ENCODE results near the gene SORBS1. TPM values are rescaled to one million over a fixed set of nuclear protein-coding genes. Genes with fewer than 3 reads are reported as not detected.

SORBS1 gene
- total and polyA plus RNA-seq, 9 of the 15 experiments (the other 6 are each of a cell fraction or from before 2014, with no cell fraction given): 2.0 to 13.3 (median 6.5) TPM

DNA sequence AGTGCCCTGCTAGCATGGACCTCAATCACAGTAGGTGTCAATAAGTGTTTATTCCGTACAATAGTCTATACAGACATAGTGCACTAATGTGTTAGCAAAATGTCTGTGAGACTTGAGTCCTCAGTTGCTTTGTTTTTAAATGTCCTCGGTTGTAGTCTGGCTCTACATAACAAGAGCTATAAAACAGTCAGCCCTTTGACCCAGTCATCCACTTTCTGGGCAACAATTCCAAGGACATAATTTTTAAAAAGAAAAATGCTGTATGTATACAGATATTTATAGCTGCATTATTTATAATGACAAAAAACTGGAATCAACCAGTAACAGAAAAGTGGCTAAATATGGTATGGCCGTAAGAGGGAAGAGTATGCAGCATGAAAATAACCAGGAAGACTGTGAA lies 267.5 kb downstream of the SORBS1 start:
- in situ Hi-C loops (cut with MboI) (no loop called here), intact Hi-C loops (cut with micrococcal nuclease) (no loop called here)
- peaks cover 4% of the 10 kb centered on the region; the same call in 1 of the 3 replicates for H3K36me3 ChIP-seq (ENCODE audit: control insufficient read depth, insufficient read depth, low read length)
- no peaks in the 10 kb centered on the region for H3K9me1 ChIP-seq (ENCODE audit: control insufficient read depth, insufficient read depth, low read length)
- peaks cover 48 to 53% of the 10 kb centered on the region in 2 experiments for H3K4me1 ChIP-seq (replicated peaks in 1 of 2; ENCODE audit: control insufficient read depth in 2 of 2, insufficient read depth in 2 of 2, low read length in 2 of 2)
- WGBS (ENCODE audit: insufficient coverage, low coverage, missing lambda C conversion rate): 54% methylated on average over 3 of the region's 3 CpGs
- ChIA-PET POLR2A (interaction anchor here (0.7 to 1.5 kb wide), 2 partner anchors 10 to 25 kb away, joined by 3 to 6 read pairs; no protein-coding TSS in a partner anchor), CTCF (ENCODE audit: low intra/inter-chr PET ratio) (interaction anchor here (0.6 kb wide), 1 partner anchor 583 kb away, joined by 3 read pairs; no protein-coding TSS in a partner anchor)
- ATAC-seq (no peak), DNase-seq (ENCODE audit: extremely low read depth in 1 of 4, low spot score in 3 of 4) (no peak), FAIRE-seq (no peak)
- no peak overlapping the region for H3K4me3 ChIP-seq
- H3K79me2 ChIP-seq (ENCODE audit: control insufficient read depth, insufficient read depth, low read length): peaks cover 22% of the 10 kb centered on the region
- no peak overlapping the region for H3K4me2 ChIP-seq (ENCODE audit: insufficient read depth, low read length)
- H3K27ac ChIP-seq (ENCODE audit: extremely low read depth, low read depth, low read length): no peak overlapping the region; the same call in 2 of the 3 replicates
- peak overlapping the region; percentile 70 for H2AFZ ChIP-seq (ENCODE audit: low read depth, low read length)
- no peaks in the 10 kb centered on the region for H3K9me3 ChIP-seq (replicated peaks; ENCODE audit: control insufficient read depth, insufficient read depth, low read depth, low read length)
- H4K20me1 ChIP-seq (replicated peaks; ENCODE audit: control insufficient read depth, insufficient read depth, low read length): peaks cover 6% of the 10 kb centered on the region; the same call in 1 of the 2 replicates
- H3K9ac ChIP-seq (ENCODE audit: insufficient read depth in 1 of 2, low read depth in 2 of 2, low read length in 2 of 2): no peak overlapping the region
- no TSS peak for BruUV-seq (replicated peaks)
- H3K27me3 ChIP-seq (ENCODE audit: control insufficient read depth in 2 of 2, insufficient read depth in 2 of 2, low read length in 2 of 2): no peaks in the 10 kb centered on the region
- no peak for TF ChIP-seq SMARCE1 (IDR thresholded peaks at IDR 0.05)
- TF ChIP-seq, protein P1, sequence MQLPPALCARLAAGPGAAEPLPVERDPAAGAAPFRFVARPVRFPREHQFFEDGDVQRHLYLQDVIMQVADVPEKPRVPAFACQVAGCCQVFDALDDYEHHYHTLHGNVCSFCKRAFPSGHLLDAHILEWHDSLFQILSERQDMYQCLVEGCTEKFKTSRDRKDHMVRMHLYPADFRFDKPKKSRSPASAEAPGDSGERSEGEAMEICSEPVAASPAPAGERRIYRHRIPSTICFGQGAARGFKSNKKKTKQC (CRISPR knock-in tag; IDR thresholded peaks at IDR 0.05): no peak
- TF ChIP-seq ZSCAN29 (IDR thresholded peaks at IDR 0.05): no peak
- no peak for TF ChIP-seq RFX7 (CRISPR knock-in tag; IDR thresholded peaks at IDR 0.05)
- no peak for TF ChIP-seq CREM (IDR thresholded peaks at IDR 0.05; ENCODE audit: low read depth)
- TF ChIP-seq, protein P2, sequence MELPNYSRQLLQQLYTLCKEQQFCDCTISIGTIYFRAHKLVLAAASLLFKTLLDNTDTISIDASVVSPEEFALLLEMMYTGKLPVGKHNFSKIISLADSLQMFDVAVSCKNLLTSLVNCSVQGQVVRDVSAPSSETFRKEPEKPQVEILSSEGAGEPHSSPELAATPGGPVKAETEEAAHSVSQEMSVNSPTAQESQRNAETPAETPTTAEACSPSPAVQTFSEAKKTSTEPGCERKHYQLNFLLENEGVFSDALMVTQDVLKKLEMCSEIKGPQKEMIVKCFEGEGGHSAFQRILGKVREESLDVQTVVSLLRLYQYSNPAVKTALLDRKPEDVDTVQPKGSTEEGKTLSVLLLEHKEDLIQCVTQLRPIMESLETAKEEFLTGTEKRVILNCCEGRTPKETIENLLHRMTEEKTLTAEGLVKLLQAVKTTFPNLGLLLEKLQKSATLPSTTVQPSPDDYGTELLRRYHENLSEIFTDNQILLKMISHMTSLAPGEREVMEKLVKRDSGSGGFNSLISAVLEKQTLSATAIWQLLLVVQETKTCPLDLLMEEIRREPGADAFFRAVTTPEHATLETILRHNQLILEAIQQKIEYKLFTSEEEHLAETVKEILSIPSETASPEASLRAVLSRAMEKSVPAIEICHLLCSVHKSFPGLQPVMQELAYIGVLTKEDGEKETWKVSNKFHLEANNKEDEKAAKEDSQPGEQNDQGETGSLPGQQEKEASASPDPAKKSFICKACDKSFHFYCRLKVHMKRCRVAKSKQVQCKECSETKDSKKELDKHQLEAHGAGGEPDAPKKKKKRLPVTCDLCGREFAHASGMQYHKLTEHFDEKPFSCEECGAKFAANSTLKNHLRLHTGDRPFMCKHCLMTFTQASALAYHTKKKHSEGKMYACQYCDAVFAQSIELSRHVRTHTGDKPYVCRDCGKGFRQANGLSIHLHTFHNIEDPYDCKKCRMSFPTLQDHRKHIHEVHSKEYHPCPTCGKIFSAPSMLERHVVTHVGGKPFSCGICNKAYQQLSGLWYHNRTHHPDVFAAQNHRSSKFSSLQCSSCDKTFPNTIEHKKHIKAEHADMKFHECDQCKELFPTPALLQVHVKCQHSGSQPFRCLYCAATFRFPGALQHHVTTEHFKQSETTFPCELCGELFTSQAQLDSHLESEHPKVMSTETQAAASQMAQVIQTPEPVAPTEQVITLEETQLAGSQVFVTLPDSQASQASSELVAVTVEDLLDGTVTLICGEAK (IDR thresholded peaks at IDR 0.05): no peak
- TF ChIP-seq, protein P2 (CRISPR knock-in tag; IDR thresholded peaks at IDR 0.05): no peak
- TF ChIP-seq ETS2 (tag; IDR thresholded peaks at IDR 0.05; ENCODE audit: borderline replicate concordance, poor library complexity, severe bottlenecking): no peak
- TF ChIP-seq NCOR1 (IDR thresholded peaks at IDR 0.05): no peak
- TF ChIP-seq BRCA1 (IDR thresholded peaks at IDR 0.05): no peak
- no peak for TF ChIP-seq BRCA1 (CRISPR knock-in tag; IDR thresholded peaks at IDR 0.05)
- TF ChIP-seq GATA2 (CRISPR knock-in tag; IDR thresholded peaks at IDR 0.05): no peak
- TF ChIP-seq ARID2 (IDR thresholded peaks at IDR 0.05): no peak
